ENCODE data around the gene MYL12A.

MYL12A gene

DNA sequence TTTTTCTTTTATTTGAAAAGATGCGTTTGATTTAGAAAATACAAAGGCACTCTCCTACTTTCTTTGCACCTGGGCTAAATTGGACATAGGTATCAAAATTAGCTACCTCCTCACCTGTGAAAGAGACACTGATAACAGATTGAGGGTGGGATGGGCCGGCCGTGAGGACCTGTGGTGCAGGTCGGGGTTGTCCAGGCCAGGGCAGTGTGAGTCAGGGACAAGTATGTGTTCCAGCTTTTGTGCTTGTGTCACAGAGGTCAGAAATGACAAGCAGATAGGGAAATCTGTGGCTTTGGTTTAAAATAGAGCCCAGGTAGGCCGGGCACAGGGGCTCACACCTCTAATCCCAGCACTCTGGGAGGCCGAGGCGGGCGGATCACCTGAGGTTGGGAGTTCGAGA lies 36.9 kb downstream of the MYL12A start:
- no peak for FAIRE-seq

DNA sequence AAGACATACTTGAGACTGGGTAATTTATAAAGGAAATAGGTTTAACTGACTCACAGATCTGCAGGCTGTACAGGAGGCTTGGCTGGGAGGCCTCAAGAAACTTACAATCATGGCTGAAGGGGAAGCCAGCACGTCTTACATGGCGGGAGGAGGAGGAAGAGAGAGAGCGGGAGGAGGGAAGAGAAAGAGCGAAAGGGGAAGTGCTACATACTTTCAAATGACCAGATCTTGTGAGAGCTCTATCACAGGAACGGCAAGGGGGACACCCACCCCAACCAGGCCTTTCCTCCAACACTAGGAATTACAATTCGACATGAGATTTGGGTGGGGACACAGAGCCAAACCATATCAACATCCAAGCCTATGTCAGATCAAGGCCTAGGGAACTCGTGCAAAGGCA lies 38.6 kb downstream of the MYL12A start:
- FAIRE-seq, result no peak

DNA sequence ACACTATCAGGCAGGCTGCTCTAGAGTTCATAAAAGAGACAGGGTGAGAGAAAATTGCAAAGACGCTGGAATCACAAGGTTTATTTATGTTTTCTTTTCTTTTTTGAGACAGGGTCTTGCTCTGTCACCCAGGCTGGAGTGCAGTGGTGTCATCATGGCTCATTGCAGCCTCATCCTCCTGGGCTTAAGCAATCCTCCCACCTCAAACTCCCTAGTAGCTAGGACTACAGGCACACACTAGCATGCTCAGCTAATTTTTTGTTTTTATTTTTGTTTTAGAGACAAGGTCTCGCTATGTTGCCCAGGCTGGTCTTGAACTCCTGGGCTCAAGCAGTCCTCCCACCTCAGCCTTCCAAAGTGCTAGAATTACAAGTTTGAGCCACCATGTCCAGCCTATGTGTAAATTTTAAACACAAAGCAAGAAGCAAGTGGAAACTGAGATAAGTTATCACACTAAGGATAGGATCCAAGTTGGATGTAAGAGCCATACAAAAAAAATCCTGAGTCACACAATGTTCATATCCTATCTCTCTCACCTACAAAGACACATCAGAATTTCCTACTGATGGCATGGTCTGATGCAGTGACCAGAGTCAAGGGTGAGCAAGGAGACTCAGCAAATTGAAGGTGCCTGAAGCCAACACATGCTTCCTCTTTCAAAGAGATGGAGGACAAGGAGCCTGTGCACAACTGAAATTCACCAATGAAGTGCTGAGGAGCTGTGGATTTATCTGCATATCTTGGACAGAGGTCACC lies 45.8 kb downstream of the MYL12A start:
- no peak for FAIRE-seq

DNA sequence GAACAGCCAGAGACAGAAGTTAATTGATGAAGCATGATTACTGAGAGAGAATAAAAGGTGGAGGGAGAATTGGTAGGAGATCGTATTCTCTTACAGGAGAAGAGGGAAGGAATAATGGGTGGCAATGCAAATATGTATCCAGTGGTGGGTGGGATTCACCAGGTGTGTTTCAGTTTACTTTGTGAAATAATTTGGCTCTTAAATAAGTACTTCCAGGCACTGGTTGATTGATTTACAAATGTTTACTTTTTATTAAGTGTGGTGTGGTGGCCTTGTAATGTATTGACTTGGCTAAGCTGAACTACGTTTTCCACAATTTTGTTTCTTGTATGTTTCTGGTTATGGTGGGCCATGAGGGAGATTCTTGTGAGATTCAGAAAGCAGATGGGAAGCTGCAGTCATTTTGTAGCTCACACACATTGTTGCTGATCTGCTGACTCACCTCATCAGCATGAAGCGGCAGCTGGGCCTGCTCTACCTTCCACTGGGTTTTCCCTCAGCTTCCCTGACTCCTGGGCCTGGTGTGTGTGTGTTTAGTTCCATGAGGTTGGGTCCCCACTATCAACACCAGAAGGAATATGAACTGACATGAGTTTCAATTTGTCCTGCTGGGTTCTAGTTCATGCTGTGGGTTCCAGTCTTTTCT lies 47.0 kb downstream of the MYL12A start:
- FAIRE-seq, result no peak

DNA sequence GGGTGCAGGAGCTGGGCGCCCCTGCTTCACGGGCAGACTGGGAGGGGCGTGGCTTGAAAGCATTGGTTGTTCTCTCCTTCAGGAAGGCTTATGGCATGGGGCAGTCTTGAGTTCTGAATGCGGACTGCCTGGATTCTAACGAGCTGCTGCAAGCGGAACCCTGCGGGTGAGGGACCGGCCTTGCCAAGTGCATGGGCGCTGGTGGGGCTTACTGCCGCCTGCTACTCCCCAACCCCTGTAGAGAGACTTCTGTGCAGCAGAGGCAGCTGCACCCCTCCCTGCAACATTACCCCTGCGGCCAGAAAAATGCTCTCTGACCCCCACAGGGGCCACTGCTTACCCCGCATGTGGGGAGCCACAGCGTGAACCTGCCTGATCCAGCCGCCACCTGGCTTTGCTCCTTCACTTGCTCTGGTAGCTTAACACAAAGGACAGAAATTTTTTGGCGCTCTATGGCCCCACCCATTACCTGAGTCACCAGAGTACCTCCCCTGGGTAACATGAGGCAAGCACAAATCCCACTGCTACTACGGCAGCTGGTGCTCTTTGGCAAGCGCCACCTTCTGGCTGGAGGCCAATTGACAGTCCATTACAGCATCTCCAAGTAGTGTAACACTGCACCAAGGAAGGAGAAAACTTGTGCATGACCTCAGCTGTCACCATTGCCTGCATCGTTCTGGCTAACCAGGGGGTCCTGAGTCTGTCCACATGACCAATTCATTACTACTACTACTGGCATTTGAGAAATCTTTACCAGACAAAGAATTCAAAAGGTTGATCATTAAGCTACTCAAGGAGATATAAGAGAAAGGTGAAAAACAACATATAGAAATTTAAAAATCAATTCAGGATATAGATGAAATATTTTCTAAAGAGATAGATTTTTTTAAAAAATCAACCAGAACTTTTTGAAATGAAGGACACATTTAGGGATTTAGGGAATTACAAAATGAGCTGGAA lies 49.7 kb downstream of the MYL12A start:
- FAIRE-seq, result no peak

DNA sequence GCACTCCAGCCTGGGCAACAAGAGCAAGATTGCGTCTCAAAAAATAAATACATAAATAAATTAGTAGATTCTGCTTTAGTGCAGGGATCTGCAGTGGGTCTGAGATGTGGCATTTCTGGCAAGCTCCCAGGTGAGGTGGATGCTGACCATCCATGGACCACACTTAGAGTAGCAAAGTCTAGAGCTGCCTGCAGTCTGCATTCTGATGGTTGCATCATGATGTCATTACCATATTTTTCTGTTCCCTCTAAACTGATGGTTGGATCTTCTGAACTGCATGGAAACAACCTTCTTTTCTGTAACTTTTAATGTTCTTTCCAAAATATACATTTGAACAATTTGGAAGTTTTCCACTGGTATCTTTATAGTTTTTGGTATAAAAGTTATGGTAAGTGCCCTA lies 57.2 kb downstream of the MYL12A start:
- peak; percentile 31 for FAIRE-seq

DNA sequence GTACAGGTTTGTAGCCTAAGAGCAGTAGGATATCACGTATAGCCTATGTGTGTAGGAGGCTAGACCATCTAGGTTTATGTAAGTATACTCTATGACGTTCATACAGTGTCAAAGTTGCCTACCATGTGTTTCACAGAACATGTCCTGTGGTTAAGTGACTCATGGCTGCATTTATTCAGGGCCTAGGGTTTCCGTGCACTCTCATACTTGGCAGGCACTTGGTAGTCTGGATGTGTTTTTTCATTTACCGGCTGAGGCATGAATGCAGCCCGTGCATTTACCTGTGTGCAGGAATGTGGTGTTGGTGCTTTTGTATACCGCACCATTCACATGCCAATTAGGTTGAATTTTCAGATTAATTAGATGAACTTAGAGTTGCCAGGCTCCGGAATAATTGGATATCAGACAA lies 57.8 kb downstream of the MYL12A start:
- no peak for FAIRE-seq
